ENCODE measurements around the gene CC2D1B. TPM values are rescaled to one million over a fixed set of nuclear protein-coding genes. Genes with fewer than 3 reads are reported as not detected.

Gene CC2D1B
- total RNA-seq, 1 donor = 41.6 TPM

- H3K79me2 ChIP-seq (ENCODE audit: insufficient read depth, low read length) = no peaks in the 10 kb centered on the region
- no peaks in the 10 kb centered on the region for H3K27me3 ChIP-seq (ENCODE audit: insufficient read depth, low read length)
- no peaks in the 10 kb centered on the region for H3K4me1 ChIP-seq (ENCODE audit: insufficient read depth, low read length)
- TF ChIP-seq, protein P1, sequence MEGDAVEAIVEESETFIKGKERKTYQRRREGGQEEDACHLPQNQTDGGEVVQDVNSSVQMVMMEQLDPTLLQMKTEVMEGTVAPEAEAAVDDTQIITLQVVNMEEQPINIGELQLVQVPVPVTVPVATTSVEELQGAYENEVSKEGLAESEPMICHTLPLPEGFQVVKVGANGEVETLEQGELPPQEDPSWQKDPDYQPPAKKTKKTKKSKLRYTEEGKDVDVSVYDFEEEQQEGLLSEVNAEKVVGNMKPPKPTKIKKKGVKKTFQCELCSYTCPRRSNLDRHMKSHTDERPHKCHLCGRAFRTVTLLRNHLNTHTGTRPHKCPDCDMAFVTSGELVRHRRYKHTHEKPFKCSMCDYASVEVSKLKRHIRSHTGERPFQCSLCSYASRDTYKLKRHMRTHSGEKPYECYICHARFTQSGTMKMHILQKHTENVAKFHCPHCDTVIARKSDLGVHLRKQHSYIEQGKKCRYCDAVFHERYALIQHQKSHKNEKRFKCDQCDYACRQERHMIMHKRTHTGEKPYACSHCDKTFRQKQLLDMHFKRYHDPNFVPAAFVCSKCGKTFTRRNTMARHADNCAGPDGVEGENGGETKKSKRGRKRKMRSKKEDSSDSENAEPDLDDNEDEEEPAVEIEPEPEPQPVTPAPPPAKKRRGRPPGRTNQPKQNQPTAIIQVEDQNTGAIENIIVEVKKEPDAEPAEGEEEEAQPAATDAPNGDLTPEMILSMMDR (IDR thresholded peaks at IDR 0.05; ENCODE audit: extremely low read depth, low read depth, low read length) = no peak
- no peak for DNase-seq (ENCODE audit: insufficient read length, low spot score, missing footprints)
- no peaks in the 10 kb centered on the region for H4K20me1 ChIP-seq (ENCODE audit: insufficient read depth, low read length)
- H3K4me3 ChIP-seq (ENCODE audit: insufficient read depth, low read length) = no peak overlapping the region
- H3K27ac ChIP-seq (ENCODE audit: low read depth, low read length) = no peak overlapping the region
- no peak overlapping the region for H2AFZ ChIP-seq (ENCODE audit: low read length)
- H3K36me3 ChIP-seq (ENCODE audit: insufficient read depth, low read length) = peaks cover 22% of the 10 kb centered on the region
- no peak overlapping the region for H3K4me2 ChIP-seq (ENCODE audit: insufficient read depth, low read length)
- H3K9me3 ChIP-seq (ENCODE audit: low read depth, low read length) = no peaks in the 10 kb centered on the region
These were observed 28.6 kb downstream of the CC2D1B start for GRCh38 chr1:52337439-52337838.

DNA sequence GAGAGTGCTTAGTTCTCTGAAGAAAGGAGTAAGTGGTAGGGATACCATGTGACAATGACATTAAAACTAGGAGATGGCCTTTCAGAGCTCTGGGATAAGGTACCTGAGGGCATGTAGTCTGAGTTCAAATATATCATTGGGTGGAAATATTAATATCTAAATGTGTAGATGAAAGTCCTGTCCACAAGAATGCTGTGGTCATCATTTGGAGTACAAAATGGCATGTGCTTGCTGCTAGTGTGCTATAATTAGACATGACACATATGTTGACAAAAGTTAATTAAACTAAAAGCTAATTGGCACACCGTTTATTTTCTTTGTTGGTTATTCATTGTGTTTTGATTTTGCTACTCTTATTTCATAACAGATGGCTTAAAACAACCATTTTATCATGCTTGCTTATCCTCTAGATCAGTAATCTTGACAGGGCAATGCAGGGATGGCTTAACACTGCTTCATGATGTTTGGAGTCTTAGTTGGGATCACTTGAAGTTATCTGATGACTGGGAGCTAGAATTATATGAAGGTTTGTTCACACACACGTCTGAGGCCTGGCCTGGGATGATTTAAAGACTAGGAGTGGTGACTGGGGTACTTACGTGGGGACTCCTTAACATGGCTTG, 31.0 kb downstream of the CC2D1B start:
- H3K4me2 ChIP-seq (ENCODE audit: insufficient read depth, low read length) = no peak overlapping the region
- no peak overlapping the region for H2AFZ ChIP-seq (ENCODE audit: low read length)
- no peaks in the 10 kb centered on the region for H3K9me3 ChIP-seq (ENCODE audit: low read depth, low read length)
- no peaks in the 10 kb centered on the region for H3K4me1 ChIP-seq (ENCODE audit: insufficient read depth, low read length)
- no peaks in the 10 kb centered on the region for H3K79me2 ChIP-seq (ENCODE audit: insufficient read depth, low read length)
- no peak overlapping the region for H3K4me3 ChIP-seq (ENCODE audit: insufficient read depth, low read length)
- peaks cover 21% of the 10 kb centered on the region for H3K36me3 ChIP-seq (ENCODE audit: insufficient read depth, low read length)
- H4K20me1 ChIP-seq (ENCODE audit: insufficient read depth, low read length) = no peaks in the 10 kb centered on the region
- H3K27ac ChIP-seq (ENCODE audit: low read depth, low read length) = no peak overlapping the region
- TF ChIP-seq, protein P1 (IDR thresholded peaks at IDR 0.05; ENCODE audit: extremely low read depth, low read depth, low read length) = no peak
- DNase-seq (ENCODE audit: insufficient read length, low spot score, missing footprints) = no peak
- H3K27me3 ChIP-seq (ENCODE audit: insufficient read depth, low read length) = no peaks in the 10 kb centered on the region

GRCh38 chr1:52332411-52332810, 33.6 kb downstream of the CC2D1B start:
- Histone ChIP-seq H4K20me1 (ENCODE audit: insufficient read depth, low read length) (no peaks in the 10 kb centered on the region), H3K36me3 (ENCODE audit: insufficient read depth, low read length) (peaks cover 14% of the 10 kb centered on the region), H3K4me3 (ENCODE audit: insufficient read depth, low read length) (no peak overlapping the region), H2AFZ (ENCODE audit: low read length) (no peak overlapping the region), H3K79me2 (ENCODE audit: insufficient read depth, low read length) (no peaks in the 10 kb centered on the region), H3K4me1 (ENCODE audit: insufficient read depth, low read length) (no peaks in the 10 kb centered on the region), H3K9me3 (ENCODE audit: low read depth, low read length) (no peaks in the 10 kb centered on the region), H3K4me2 (ENCODE audit: insufficient read depth, low read length) (no peak overlapping the region), H3K27me3 (ENCODE audit: insufficient read depth, low read length) (no peaks in the 10 kb centered on the region), H3K27ac (ENCODE audit: low read depth, low read length) (no peak overlapping the region)
- no peak for DNase-seq (ENCODE audit: insufficient read length, low spot score, missing footprints)
- TF ChIP-seq, protein P1 (IDR thresholded peaks at IDR 0.05; ENCODE audit: extremely low read depth, low read depth, low read length) = no peak

- H3K4me1 ChIP-seq (ENCODE audit: insufficient read depth, low read length) = no peaks in the 10 kb centered on the region
- no peaks in the 10 kb centered on the region for H3K9me3 ChIP-seq (ENCODE audit: low read depth, low read length)
- no peak overlapping the region for H3K27ac ChIP-seq (ENCODE audit: low read depth, low read length)
- H2AFZ ChIP-seq (ENCODE audit: low read length) = no peak overlapping the region
- H3K79me2 ChIP-seq (ENCODE audit: insufficient read depth, low read length) = no peaks in the 10 kb centered on the region
- H3K27me3 ChIP-seq (ENCODE audit: insufficient read depth, low read length) = no peaks in the 10 kb centered on the region
- no peak overlapping the region for H3K4me2 ChIP-seq (ENCODE audit: insufficient read depth, low read length)
- no peaks in the 10 kb centered on the region for H4K20me1 ChIP-seq (ENCODE audit: insufficient read depth, low read length)
- no peak for DNase-seq (ENCODE audit: insufficient read length, low spot score, missing footprints)
- no peaks in the 10 kb centered on the region for H3K36me3 ChIP-seq (ENCODE audit: insufficient read depth, low read length)
- TF ChIP-seq, protein P1 (IDR thresholded peaks at IDR 0.05; ENCODE audit: extremely low read depth, low read depth, low read length) = no peak
- no peak overlapping the region for H3K4me3 ChIP-seq (ENCODE audit: insufficient read depth, low read length)
These were observed 37.4 kb downstream of the CC2D1B start for GRCh38 chr1:52328615-52329014.
